Prostate gland (tissue), 2 donors: ENCODE data around the gene CCR5. TPM values are rescaled to one million over a fixed set of nuclear protein-coding genes. Genes with fewer than 3 reads are reported as not detected.

Experiments used
- DNase-seq: peaks from one replicate; pipeline ENCODE4 v3.0.0-alpha.2; 2019; ENCODE audit warnings: low spot score
- H3K27ac ChIP-seq, 2 donors: fragments of 200-600 bp; sonication (generic); 2 replicates each; pipeline ENCODE4 v1.5.1; 2017 to 2019
- H3K27me3 ChIP-seq: fragments of 200-600 bp; sonication (generic); replicated peaks from 2 replicates; pipeline ENCODE4 v1.5.1; 2019; ENCODE audit not compliant: insufficient read depth
- H3K36me3 ChIP-seq, 2 donors: fragments of 200-600 bp; sonication (generic); 1 replicate in 1 of 2; 2 replicates in 1 of 2; pipeline versions ENCODE4 v1.5.1 to v1.8.1; 2017 to 2019
- H3K4me1 ChIP-seq: fragments of 200-600 bp; sonication (generic); replicated peaks from 2 replicates; pipeline ENCODE4 v1.5.1; 2019
- H3K4me3 ChIP-seq, 2 donors: fragments of 200-600 bp; sonication (generic); 2 replicates each; pipeline ENCODE4 v1.5.1; 2017 to 2019
- H3K9me3 ChIP-seq: fragments of 200-600 bp; sonication (generic); 2 replicates; pipeline ENCODE4 v1.5.1; 2017
- CTCF ChIP-seq, 4 experiments: fragments of 200-600 bp in 2 of 4; fragments of 450-650 bp in 2 of 4; sonication (generic) in 2 of 4; IDR thresholded peaks; 1 replicate in 3 of 4; 2 replicates in 1 of 4; pipeline ENCODE4 v1.5.1; 2016 to 2019; ENCODE audit warnings: antibody characterized with exemption in 4 of 4, mild to moderate bottlenecking in 2 of 4, moderate library complexity in 2 of 4
- POLR2A ChIP-seq: fragments of 450-650 bp; IDR thresholded peaks from one replicate; pipeline ENCODE4 v1.6.1; 2016; ENCODE audit warnings: antibody characterized with exemption, mild to moderate bottlenecking
- POLR2AphosphoS5 ChIP-seq: sonication (generic); formaldehyde crosslinking; IDR thresholded peaks from one replicate; pipeline ENCODE4 v1.6.1; 2017; ENCODE audit warnings: antibody characterized with exemption
- WGBS: methylation state at CpG from one replicate; pipeline ENCODE4 v1.1.5; 2018; 5-methylcytosine and 5-hydroxymethylcytosine counted together
- intact Hi-C: fragments of 100-400 bp; cut with DNase I; formaldehyde crosslinking; loops from one replicate; pipeline ENCODE4 v1.14.2; 2022
- total RNA-seq, 2 donors: library from RNA; depleted of rRNA; stranded (reverse); fragments of >200 nt; gene quantifications; one replicate each; pipeline ENCODE4 v1.1.0, GENCODE V29; 2016

Gene CCR5
- total RNA-seq, 2 donors from 2014 or later, result 0.55 to 0.68 TPM

- no peak for DNase-seq
- Histone ChIP-seq H3K9me3 (no peaks in the 10 kb centered on the region), H3K36me3 (no peaks in the 10 kb centered on the region), H3K4me3 (no peak overlapping the region), H3K27me3 (no peaks in the 10 kb centered on the region), H3K27ac (no peak overlapping the region), H3K4me1 (no peaks in the 10 kb centered on the region)
- intact Hi-C loops, result no loop called here
- TF ChIP-seq POLR2AphosphoS5, result no peak
- 73% methylated on average over 6 of the region's 6 CpGs for WGBS
These were observed 1.0 kb upstream of the CCR5 start for GRCh38 chr3:46369675-46370132.

GRCh38 chr3:46371519-46372340 lies 984 bp downstream of the CCR5 start:
- H3K27ac ChIP-seq, result no peak overlapping the region
- H3K27me3 ChIP-seq, result no peaks in the 10 kb centered on the region
- no peaks in the 10 kb centered on the region for H3K4me1 ChIP-seq
- intact Hi-C loops, result no loop called here
- WGBS, result 69% methylated on average over 10 of the region's 10 CpGs
- H3K9me3 ChIP-seq, result no peaks in the 10 kb centered on the region
- TF ChIP-seq POLR2AphosphoS5, result no peak
- no peak for DNase-seq
- H3K36me3 ChIP-seq, result no peaks in the 10 kb centered on the region
- no peak overlapping the region for H3K4me3 ChIP-seq

DNA sequence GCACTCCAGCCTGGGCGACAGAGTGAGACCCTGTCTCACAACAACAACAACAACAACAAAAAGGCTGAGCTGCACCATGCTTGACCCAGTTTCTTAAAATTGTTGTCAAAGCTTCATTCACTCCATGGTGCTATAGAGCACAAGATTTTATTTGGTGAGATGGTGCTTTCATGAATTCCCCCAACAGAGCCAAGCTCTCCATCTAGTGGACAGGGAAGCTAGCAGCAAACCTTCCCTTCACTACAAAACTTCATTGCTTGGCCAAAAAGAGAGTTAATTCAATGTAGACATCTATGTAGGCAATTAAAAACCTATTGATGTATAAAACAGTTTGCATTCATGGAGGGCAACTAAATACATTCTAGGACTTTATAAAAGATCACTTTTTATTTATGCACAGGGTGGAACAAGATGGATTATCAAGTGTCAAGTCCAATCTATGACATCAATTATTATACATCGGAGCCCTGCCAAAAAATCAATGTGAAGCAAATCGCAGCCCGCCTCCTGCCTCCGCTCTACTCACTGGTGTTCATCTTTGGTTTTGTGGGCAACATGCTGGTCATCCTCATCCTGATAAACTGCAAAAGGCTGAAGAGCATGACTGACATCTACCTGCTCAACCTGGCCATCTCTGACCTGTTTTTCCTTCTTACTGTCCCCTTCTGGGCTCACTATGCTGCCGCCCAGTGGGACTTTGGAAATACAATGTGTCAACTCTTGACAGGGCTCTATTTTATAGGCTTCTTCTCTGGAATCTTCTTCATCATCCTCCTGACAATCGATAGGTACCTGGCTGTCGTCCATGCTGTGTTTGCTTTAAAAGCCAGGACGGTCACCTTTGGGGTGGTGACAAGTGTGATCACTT lies 2.0 kb downstream of the CCR5 start:
- no peak for DNase-seq
- Histone ChIP-seq H3K36me3 (no peaks in the 10 kb centered on the region), H3K4me1 (no peaks in the 10 kb centered on the region), H3K4me3 (no peak overlapping the region), H3K27ac (no peak overlapping the region), H3K9me3 (no peaks in the 10 kb centered on the region), H3K27me3 (no peaks in the 10 kb centered on the region)
- 71% methylated on average over 9 of the region's 9 CpGs for WGBS
- intact Hi-C loops, result no loop called here
- TF ChIP-seq POLR2AphosphoS5 (no peak), POLR2A (no peak), CTCF (IDR thresholded peaks at IDR 0.05) (peak in 2 of 4 experiments; percentile 50 to 64)

GRCh38 chr3:46374755-46375154 lies 4.0 kb downstream of the CCR5 start:
- WGBS, result 80% methylated on average over 3 of the region's 3 CpGs
- intact Hi-C loops, result no loop called here
- Histone ChIP-seq H3K36me3 (no peaks in the 10 kb centered on the region), H3K9me3 (no peaks in the 10 kb centered on the region), H3K4me3 (no peak overlapping the region), H3K27ac (no peak overlapping the region), H3K4me1 (no peaks in the 10 kb centered on the region), H3K27me3 (no peaks in the 10 kb centered on the region)
- no peak for DNase-seq
- TF ChIP-seq POLR2A (no peak), POLR2AphosphoS5 (no peak), CTCF (IDR thresholded peaks at IDR 0.05) (no peak)

DNA sequence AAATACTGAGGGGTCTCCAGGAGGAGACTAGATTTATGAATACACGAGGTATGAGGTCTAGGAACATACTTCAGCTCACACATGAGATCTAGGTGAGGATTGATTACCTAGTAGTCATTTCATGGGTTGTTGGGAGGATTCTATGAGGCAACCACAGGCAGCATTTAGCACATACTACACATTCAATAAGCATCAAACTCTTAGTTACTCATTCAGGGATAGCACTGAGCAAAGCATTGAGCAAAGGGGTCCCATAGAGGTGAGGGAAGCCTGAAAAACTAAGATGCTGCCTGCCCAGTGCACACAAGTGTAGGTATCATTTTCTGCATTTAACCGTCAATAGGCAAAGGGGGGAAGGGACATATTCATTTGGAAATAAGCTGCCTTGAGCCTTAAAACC lies 4.5 kb downstream of the CCR5 start:
- Histone ChIP-seq H3K27me3 (no peaks in the 10 kb centered on the region), H3K4me1 (no peaks in the 10 kb centered on the region), H3K4me3 (no peak overlapping the region), H3K27ac (no peak overlapping the region), H3K36me3 (no peaks in the 10 kb centered on the region), H3K9me3 (no peaks in the 10 kb centered on the region)
- DNase-seq, result no peak
- WGBS, result 92% methylated on average over 2 of the region's 2 CpGs
- TF ChIP-seq CTCF (IDR thresholded peaks at IDR 0.05) (no peak), POLR2AphosphoS5 (no peak), POLR2A (no peak)
- intact Hi-C loops, result no loop called here
